NCI-H345 (cell line): Measurements from ENCODE around the gene SH3RF3.

Experiments
- DNase-seq: peaks from one replicate; lab custom pipeline; 2025; lab: John Stamatoyannopoulos, UW

Gene SH3RF3

DNA sequence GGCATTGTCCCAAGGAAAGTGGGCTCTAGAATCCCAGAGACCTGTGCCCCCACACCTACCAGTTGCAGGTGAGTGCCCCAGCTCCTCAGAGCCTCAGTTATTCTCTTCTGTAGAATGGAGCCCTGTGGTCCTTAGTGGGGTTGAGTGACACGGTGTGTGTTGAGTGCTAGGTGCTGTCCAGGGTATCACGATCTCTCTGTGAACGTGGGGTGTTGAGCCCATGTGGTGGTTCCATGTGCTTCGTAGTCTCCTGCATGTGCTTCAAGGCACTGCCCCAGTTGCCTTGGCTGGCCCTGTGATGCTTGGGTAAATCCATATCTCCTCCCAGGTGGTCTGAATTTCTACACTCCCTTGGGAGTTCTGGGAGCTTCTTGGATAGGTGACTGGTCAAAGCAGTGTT is 54.9 kb downstream of the SH3RF3 start:
- no peak for DNase-seq

DNA sequence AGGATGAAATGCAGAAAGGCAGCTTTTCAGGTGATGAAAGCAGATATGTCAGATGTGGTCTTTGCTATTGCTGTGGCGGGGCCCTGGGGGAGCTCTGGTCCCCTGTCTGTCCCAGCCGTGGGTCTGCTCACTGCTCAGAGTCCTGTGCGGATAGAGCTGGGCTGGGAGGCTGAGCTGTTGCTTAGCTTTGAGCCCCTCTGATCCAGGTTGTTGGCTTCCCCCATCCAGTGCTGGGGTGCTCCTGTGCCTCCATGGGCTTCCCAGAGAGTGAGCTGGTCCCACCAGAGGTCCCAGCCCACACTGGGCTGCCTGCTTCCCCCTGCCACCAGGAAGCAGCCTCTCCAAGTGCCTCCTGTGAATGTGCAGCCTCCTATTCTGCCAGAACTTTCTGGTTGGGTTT is 55.4 kb downstream of the SH3RF3 start:
- no peak for DNase-seq

DNA sequence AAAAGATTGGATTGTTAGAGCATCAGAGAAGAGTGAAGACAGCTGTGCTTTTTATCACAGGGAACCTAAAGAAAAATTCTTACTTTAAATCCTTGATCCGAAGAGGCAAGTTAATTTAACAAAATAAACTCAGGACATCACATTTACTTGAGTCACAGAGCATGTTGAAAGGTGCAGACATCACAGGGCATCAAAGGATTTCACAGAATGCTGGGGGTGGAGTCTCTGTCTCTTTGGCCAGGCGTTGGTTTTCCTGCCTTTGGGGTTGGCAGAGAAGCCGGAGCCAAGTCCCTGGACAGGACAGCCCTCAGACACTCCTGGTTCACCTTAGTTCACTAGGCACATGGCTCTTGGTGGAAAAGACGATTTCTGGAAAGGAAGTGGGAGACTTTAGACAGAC is 56.3 kb downstream of the SH3RF3 start:
- DNase-seq: no peak

DNA sequence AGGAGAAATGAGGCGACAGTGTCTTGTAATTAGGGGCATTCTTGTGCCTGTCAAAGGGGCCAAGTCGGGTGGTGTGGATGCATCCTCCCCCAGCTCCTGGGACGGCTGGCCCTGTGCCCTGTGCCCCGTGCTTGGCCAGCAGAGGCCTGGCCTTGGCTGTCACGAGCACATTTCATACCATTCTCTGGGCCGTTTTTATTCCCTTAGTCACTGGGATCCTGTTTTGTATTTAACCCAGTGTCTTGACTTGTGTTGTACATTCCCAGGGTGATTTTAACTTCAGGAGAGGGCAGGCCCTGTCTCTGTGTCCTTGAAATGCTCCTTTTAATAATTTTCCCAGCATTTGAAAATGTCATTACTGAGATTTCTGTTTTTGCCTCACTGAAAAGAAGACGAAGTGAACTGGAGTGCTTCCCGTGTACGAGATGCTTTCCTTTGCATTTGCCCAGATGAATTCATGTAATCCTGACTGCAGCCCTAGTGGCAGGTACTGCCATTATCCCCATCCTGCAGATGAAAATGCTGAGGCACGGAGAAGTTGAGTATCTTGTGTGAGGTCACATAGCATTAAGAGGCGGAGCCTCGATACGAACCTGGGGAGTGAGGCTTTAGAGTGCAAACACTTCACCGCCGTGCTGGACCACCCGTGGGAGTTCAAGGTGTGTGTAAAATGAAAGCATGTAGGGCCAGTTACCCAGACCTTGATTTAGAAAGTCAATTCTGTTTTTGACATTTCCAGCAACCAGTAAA is 57.0 kb downstream of the SH3RF3 start:
- DNase-seq: no peak

DNA sequence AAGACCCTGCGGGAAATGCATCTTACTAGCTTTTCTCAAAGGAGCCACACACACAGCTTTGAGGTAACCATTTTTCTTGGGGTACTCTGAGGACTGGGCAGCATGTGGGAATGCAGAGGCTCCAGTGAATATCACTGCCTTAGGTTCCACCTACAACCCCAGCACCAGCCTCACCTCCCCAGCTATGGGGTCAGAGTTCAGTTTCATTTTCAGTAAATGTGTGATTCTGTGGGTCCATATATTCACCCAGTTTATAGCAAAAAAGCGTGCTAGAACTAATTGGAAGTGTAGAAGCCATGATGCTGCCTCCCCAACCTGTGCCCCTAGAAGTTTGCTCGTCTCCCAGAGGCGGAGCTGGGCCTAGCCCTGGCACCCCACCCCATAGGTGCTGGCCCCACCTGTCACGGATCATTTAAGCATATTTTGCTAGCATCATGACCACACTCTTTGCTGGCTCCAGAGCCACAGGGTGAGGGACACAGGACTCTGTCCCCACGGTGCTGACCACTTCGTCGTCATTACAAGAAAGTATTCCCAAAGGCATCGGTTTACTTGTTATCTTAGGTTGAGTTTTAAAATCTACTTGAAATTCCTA is 57.7 kb downstream of the SH3RF3 start:
- no peak for DNase-seq

DNA sequence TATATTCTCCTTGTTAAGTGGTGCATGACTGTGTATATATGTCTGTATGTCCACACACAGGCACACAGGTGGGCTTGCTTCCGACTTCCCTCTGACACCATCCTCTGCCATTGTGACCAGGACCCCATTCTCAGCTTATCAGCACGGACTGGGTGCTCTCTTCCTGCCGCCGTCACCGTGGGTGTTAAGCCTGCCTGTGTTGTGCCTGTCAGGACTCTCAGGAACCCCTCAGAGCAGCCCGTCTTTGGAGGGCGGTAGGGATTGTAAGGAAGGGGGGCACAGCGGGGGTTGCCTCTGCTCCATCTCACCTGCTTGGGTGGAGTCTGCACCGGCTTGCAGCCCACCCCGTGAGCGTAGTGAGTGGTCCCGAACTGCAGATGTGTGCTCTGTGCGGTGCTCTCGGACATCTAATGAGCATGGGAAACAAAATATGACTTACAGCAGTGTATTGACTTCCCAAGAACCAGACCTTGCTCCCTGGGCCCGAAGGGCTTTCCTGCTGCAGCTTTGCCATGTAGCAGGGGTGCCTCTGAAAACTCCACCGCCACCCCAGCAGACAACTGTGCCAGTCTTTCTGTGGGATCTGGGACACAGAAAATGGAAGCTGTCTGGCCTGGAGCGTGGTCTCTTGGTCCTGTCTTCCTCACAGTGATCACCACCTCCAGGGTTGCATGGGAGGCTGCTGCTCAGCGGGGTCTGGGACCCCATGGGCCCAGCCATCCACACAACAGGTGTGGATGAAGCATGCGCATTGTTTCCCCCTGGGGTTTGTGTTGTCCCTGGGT is 58.9 kb downstream of the SH3RF3 start:
- DNase-seq: no peak

DNA sequence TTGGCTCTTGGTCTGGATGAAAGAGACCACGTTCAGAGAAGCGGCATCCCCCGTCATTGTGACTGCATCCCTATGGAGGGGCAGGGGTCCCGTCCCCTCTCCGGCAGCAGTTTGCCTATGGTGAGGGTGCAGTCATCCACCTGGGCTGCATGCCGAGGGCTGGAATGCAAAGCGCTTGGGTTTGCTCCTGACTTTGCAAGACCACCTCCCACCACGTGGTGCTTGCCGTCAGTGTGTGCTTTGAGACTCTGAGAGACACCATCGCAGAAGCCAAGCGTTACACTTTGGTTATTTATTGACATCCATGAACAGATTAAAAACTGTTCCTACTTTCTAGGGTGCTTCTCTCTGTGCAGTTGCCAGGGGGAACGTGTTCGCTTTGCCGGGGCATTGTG is 59.5 kb downstream of the SH3RF3 start:
- no peak for DNase-seq

DNA sequence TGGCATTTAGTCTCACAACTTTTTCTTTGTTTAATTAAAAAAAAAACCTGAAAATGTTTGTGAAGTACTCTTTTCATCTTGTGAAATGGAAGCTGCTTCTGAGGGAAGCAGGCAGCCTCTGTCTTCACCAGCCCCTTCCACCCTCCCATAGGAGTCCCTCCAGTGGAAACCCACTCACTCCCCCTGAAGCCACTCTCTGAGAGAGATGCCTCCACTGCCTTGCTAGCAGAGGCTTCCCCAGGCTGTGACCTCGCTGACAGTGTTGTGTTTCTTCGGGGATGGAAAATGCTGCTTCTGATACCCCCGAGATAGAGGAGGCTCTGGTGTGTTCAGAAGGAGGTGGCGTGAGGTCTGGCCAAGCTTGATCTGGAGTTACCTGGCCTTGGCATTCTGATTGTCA is 59.9 kb downstream of the SH3RF3 start:
- no peak for DNase-seq

DNA sequence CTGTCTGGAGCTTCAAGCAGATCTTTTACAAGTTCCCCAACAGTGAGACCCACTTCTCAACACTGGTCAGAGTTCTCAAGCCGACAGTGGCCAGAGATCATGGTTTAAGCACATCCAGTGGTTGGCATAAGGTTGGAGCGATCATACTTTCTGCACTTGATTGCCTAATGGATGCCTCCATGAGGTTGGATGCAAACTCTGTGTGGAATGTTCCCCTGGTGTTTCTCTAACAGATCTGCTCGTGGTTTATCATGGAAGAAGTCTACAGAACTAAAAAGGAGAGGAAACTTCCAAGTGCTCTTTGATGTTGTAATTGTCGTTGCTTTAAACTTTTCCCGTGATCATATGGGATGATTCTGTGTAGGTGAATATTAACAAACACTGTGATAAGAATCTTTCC is 60.7 kb downstream of the SH3RF3 start:
- no peak for DNase-seq

DNA sequence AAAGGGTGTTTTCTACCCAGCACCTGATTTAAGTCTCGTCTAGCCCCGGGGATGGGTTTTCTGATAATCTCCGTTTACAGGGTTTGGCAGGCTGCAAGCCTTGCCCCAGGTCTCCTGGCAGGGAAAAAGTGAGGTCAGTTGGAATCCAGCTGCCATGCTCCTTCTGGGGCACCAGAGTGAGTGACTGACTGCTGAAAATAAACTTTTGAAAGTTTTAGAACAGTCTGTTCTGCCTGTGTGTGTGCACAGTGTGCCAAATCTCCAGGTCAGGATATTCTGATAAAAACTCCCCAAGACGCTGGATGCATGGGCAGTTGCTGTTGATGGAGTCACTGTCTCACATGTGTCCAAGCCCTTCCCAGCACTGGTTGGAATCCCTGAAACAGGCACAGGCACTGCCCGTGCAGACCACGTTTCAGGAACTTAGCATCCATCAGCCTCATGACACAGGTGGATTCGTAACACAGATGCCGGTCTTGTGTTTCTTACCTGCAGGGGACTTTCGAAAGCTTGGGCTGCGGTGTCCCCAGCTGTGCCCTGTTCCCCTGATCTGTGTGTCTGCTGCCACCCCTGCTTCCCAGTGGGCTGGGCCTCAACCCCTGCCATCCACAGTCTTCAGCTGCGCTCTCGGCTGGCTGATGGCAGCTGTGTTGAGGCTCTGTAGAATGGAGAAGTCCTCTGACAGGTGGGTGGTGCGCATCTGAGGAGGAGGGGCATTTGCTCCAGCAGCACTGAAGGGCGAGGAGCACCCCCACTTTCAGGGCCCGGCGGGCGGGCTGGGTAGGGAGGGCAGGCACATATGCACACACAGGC is 65.0 kb downstream of the SH3RF3 start:
- DNase-seq: no peak

DNA sequence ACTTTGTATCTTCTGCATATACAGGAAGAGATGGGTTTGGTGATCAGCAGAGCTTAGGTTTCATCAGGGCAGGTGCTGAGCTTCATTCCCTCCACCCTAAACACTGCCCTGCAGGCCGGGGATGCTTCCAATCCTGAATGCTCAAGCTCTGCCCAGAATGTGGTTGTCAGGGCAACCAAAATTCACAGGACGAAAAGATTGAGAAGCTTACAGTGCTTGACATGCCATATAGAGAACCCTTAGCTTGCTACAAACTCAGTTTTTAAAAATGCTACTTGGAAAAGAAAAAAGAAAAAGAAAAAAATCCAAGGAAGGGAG is 65.6 kb downstream of the SH3RF3 start:
- no peak for DNase-seq

DNA sequence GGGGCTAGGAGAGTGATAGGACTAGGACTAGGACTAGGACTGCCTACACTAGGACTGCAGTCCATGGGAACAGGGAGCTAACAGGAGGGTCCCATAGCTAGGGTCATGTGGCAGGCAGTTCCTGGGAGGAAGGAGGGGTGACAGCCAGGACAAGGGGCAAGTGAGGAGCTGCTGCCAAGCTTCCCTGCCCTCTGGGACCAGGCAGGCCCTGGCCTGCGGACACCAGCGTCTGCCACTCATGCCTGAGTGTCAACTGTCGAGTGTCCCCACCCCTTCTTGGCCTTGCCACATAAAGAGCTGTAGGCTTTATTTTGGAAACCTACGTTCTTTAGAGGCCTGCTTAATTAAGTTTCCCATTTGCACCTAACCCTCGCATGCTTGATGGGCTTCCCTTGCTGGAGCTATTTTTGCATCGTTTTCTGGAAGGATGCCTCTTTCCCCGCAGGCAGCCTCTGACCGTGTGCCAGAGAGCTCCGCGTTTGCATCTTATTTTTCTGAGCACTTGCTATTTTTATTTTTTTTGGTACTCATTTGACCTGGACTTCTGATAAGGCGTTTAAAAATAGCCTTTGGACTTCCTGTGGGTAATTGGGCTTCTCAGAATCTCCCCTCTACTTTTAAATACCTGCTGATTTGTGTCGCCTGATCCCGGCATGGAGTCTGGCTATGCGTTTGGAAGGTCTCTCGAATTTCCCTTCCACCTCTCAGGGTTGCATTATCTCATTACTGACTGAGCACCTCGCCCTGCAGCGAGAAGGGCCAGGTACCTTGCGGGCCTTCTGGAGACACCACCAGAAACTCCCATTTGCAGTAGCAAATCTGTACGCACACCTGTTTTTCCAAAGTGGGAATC is 66.4 kb downstream of the SH3RF3 start:
- no peak for DNase-seq

DNA sequence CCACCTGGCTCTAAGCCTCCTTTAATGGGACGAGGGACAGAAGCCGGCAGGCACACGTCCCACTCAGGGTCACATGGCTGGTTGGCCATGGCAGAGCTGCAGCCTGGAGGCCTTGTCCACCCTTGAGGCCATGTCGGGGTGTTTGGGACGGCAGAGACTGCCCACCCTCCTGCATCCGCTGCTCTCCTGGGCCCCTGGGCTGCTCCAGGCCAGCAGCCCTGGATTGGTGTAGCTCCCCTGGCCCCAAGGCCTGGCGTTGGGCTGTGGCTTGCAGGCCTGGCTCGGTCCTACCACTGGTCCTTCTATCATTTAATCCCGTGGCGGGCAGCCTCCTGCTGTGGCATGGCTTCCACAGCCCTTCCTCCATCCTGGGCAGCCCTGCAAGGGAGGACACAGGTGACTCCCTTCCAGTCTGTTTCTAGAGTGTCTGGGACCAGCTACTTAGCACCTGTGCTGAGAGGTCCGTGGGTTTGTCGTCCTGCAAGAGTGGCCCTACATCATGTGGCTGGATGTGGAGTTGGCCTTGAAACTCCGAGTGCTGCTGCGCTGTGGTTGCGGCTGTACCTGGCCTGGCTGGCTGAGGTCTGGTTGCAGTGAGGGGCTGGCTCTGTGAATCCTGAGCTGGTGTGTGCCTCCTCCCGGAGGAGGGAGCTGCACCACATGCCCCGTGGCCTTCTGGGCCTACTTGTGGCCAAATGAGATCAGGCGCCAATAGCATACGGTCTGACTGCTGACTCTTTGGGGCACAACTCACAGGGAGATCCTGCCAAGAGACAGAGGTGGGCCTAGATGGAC is 67.3 kb downstream of the SH3RF3 start:
- no peak for DNase-seq

DNA sequence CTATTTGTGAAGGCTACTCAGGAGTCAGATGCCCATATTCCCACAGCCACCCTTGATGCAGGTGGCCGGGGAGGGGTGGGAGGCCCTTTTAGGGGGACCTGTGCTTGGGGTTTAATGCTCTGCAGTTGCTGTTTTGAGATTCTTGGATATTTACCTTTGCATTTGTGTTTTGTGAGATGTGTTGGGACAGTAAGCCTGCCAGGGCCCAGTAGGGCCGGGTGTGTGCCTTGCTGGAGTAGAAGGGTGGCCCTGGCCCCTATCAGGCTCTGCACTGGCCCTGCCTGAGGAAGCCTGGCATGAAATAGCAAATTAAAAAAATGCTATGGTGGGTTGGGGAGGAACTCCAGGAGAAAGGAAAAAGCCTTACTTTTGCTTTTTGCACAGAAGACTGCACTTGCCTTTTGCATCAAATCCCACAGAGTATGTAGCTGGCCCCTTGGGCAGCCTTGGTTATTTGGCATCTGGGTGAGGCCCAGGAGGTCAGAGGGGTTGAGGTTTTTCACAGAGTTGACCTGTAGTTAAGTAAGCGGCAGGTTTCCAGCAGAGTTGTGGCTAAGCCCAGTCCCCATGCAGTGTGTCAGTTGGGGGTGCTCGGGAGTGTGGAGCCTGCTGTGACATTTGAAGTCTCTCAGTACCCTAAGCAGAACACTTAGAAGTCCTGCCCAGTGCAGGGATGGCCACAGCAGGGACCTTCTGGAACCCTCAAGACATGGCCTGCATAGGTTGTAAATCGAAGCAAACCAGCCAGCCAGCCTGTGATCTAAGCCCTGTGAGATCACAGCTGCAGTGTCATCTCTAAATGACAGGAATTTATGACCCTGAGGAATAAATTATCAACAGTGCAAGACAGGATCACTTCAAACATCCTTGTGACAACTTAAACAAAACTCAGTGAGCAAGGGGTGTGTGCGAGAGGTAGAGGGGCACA is 68.8 kb downstream of the SH3RF3 start:
- no peak for DNase-seq

DNA sequence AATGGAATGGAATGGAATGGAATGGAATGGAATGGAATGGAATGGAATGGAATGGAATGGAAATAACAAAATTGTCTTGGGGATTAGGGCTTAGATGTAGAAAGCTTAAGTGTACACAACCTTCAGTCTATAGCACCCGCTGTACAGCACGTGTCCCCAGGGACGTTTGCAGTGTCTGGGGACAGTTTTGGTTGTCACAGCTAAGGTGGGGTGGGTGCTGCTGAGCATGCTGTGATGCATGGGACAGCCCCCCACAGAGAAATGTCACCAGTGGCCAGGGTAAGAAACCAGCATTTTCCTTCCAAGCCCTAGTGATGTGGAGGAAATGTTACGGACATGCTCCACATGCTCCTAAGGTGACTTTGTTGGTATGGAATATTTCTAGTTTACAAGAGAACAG is 70.8 kb downstream of the SH3RF3 start:
- no peak for DNase-seq

DNA sequence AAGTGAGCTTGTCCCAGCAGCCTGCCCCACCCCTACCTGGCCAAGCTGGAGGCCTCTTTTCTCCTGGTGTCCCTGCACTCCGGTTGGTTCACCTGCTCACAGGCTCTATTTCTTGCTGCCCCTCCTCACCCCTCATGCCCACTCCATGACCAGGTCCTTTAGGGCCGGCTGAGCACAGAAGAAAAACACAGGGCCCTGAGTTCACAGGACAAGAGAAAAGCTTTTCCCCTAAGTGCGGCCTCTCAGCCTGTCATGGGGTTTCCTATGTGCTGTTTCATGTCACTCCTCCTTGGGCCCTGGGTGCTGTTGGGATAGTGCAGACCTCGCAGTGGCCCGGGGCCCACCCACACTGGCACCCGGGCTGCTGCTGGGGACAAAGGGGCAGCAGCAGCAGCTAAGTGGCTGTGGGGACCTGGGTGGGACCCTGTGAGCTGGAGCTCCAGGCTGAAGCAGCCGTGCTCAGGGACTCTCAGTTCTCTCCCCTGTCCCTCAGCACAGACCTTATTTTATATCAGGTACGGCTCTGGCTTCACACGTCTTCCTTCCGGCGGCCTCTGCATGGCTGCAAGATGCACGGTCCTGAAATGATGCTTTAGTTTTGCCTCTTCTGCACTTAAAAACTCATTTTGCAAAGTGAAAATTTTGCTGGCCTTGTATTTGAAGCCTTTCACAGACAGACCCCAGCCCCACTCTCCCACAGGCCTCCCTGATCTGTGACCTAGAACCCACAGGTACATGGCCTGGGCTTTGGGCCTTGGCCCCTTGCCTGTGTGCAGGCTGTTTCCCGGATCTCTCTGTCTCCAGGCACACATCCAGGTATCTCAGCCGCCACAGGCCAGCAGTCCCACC is 71.8 kb downstream of the SH3RF3 start:
- DNase-seq: no peak

DNA sequence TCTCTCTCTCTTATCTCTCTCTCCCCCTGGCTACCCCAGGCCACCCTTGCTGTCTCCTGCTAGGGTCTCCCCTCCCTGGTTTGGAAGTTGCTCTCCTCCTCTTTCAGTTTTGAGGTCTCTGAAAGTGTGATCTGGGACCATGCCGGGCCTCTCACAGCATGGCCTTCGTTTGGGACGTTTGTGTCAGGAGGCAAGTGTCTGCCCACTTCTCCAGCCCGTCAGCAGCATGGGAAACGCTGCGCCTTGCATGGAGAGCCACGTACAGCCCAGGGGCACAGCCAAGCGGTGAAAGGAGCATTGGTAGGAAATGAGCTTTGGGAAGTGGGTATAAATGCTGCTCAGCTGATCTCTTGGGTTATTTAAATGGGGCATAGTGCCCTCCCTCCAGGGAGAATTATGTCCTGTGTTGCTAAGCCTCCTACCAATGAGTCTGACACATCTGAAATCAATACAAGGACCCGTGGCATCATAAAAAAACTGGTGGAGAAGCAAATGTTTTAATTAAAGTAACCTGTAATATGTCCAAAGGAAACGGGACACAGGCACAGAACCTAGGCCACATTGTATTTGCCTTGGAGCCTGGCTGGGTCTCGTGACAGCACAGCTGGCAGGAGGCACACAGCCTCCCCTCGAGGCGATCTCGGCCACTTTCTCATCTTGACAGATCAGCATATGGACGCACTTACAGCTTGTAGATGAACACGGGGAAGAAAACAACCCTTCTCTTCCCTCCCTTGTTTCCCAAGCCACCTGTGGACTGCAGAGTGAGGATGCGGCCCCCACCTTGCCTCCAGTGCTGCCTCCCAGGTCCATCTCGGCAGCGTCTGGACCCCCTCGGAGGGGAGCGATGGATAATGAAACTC is 72.7 kb downstream of the SH3RF3 start:
- no peak for DNase-seq

DNA sequence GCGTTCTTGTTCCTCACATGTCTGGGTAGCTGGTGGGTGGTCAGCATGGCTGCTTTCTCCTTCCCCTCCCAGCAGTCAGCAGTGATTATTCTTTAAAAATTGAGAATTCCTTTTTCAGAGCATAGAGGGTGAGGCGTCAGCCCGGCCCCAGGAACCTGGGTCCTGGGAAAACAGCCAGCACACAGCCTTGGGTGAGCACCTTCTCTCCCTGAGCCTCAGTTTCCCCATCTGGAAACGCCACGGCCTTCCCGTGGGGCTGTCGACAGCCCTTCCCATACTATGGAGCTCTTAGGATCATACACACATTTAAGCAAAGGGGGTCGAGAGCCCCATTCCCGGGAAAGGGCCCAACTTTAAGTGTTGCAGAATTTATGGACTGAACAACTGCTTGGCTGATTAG is 73.5 kb downstream of the SH3RF3 start:
- no peak for DNase-seq
